ENCODE measurements around the gene TGIF2. TPM values are rescaled to one million over a fixed set of nuclear protein-coding genes. Genes with fewer than 3 reads are reported as not detected.

TGIF2 gene
- total and polyA plus RNA-seq, 2 of the 8 experiments (the other 6 are each of a cell fraction or from before 2014, with no cell fraction given): 49.7 to 76.7 TPM

GRCh38 chr20:36606158-36607066 lies 33.0 kb downstream of the TGIF2 start (continued):
- TF ChIP-seq CHD7 (IDR thresholded peaks at IDR 0.05; ENCODE audit: insufficient replicate concordance, low read length) (no peak), SP4 (IDR thresholded peaks at IDR 0.05; ENCODE audit: low read length) (no peak), CBX8 (IDR thresholded peaks at IDR 0.05; ENCODE audit: borderline replicate concordance, low read depth, low read length) (no peak), BCL11A (IDR thresholded peaks at IDR 0.05; ENCODE audit: low read depth in 2 of 2, low read length in 2 of 2) (no peak), JUND (IDR thresholded peaks at IDR 0.05; ENCODE audit: low read length) (no peak)
